K562 (cell line): ENCODE measurements around the gene MTA1. TPM values are rescaled to one million over a fixed set of nuclear protein-coding genes. Genes with fewer than 3 reads are reported as not detected.

Experiments used
- BACH1 ChIP-seq: fragments of 200-800 bp; sonication (Bioruptor generic); IDR thresholded peaks from 2 replicates; pipeline ENCODE4 v1.6.1; 2016; ENCODE audit warnings: missing genetic modification characterization, missing compliant biosample characterization
- BRF2 ChIP-seq: IDR thresholded peaks from 3 replicates; pipeline ENCODE4 v1.6.1; 2011; ENCODE audit warnings: borderline replicate concordance, mild to moderate bottlenecking; ENCODE audit not compliant: insufficient read length, insufficient read depth
- CCNT2 ChIP-seq: IDR thresholded peaks from 2 replicates; pipeline ENCODE4 v1.6.1; 2011; ENCODE audit warnings: borderline replicate concordance, low read depth, mild to moderate bottlenecking, moderate library complexity, mixed read lengths, low read length; ENCODE audit not compliant: insufficient read length; ENCODE audit errors: extremely low read depth
- COPS2 ChIP-seq: fragments of 450-650 bp; conservative IDR thresholded peaks from 2 replicates; pipeline ENCODE4 v1.6.1; 2016; ENCODE audit warnings: mild to moderate bottlenecking, moderate library complexity
- CREB5 ChIP-seq: fragments of 250-450 bp; sonication (Bioruptor Pico); IDR thresholded peaks from 2 replicates; pipeline ENCODE4 v1.5.0; 2020; ENCODE audit warnings: mild to moderate bottlenecking
- HMBOX1 ChIP-seq: sonication (generic); IDR thresholded peaks from 2 replicates; pipeline ENCODE4 v1.6.1; 2016
- HMG20A ChIP-seq: fragments of 450-650 bp; formaldehyde crosslinking; conservative IDR thresholded peaks from 2 replicates; pipeline ENCODE4 v1.4.0; 2020; ENCODE audit warnings: mild to moderate bottlenecking, mixed read lengths
- IFI16 ChIP-seq: fragments of 250-450 bp; sonication (Bioruptor Pico); IDR thresholded peaks from 2 replicates; pipeline ENCODE4 v2.1.2; 2022; ENCODE audit warnings: mild to moderate bottlenecking, inconsistent platforms
- MLLT1 ChIP-seq, 2 experiments: fragments of 450-650 bp; IDR thresholded peaks; 2 replicates each; pipeline ENCODE4 v1.6.1; 2016
- MYBL2 ChIP-seq, 2 experiments: fragments of 450-650 bp in 1 of 2; sonication (generic) in 1 of 2; formaldehyde crosslinking in 1 of 2; IDR thresholded peaks; 2 replicates each; pipeline versions ENCODE4 v1.6.1 to v1.8.1; 2017 to 2022; ENCODE audit warnings: borderline replicate concordance in 1 of 2, inconsistent platforms in 1 of 2, low read depth in 1 of 2, mild to moderate bottlenecking in 1 of 2, missing genetic modification reagents in 1 of 2, moderate library complexity in 1 of 2
- NUFIP1 ChIP-seq: fragments of 450-650 bp; IDR thresholded peaks from 2 replicates; pipeline ENCODE4 v1.6.1; 2018; ENCODE audit not compliant: partially characterized antibody
- PHB ChIP-seq: fragments of 250-450 bp; sonication (Bioruptor Pico); IDR thresholded peaks from 2 replicates; pipeline ENCODE4 v1.5.0; 2021
- PTBP1 ChIP-seq: fragments of 200-400 bp; formaldehyde crosslinking; IDR thresholded peaks from 2 replicates; pipeline ENCODE4 v1.6.1; 2017; ENCODE audit warnings: low read depth, low read length
- PTRF ChIP-seq: fragments of 450-650 bp; IDR thresholded peaks from 2 replicates; pipeline ENCODE4 v1.6.1; 2016; ENCODE audit warnings: mild to moderate bottlenecking, missing genetic modification characterization, missing compliant biosample characterization
- PURB ChIP-seq: sonication (generic); formaldehyde crosslinking; IDR thresholded peaks from 2 replicates; pipeline ENCODE4 v1.9.0; 2021; ENCODE audit warnings: low read depth, mild to moderate bottlenecking, missing genetic modification reagents
- SOX6 ChIP-seq: fragments of 450-650 bp; IDR thresholded peaks from 2 replicates; pipeline ENCODE4 v1.6.1; 2014; ENCODE audit warnings: mild to moderate bottlenecking
- SREBF1 ChIP-seq: fragments of 150-350 bp; IDR thresholded peaks from 2 replicates; pipeline ENCODE4 v1.6.1; 2014; ENCODE audit warnings: antibody characterized with exemption, low read depth, low read length, borderline replicate concordance
- STAT5A ChIP-seq: IDR thresholded peaks from 2 replicates; pipeline ENCODE4 v1.6.1; 2012; ENCODE audit warnings: low read length, inconsistent platforms, borderline replicate concordance
- TBP ChIP-seq: optimal IDR thresholded peaks from 2 replicates; pipeline ENCODE3; 2011; ENCODE audit warnings: low read depth, low read length, improper control_type of control experiment
- USF2 ChIP-seq: sonication (generic); formaldehyde crosslinking; IDR thresholded peaks from 2 replicates; pipeline ENCODE4 v1.5.0; 2020; ENCODE audit warnings: missing genetic modification reagents
- ZNF384 ChIP-seq: IDR thresholded peaks from 2 replicates; pipeline ENCODE4 v1.6.1; 2012; ENCODE audit warnings: low read depth, low read length, improper control_type of control experiment
- ZNF764 ChIP-seq: fragments of 250-450 bp; sonication (Bioruptor Pico); IDR thresholded peaks from 2 replicates; pipeline ENCODE4 v1.4.0; 2020; ENCODE audit warnings: low read depth, mild to moderate bottlenecking, moderate library complexity
- polyA plus RNA-seq, 8 experiments: library from polyadenylated mRNA; depleted of rRNA in 4 of 8; stranded (reverse) in 5 of 8; unstranded in 3 of 8; fragments of >200 nt; fragmentation: Nextera tagmentation in 2 of 8; fragmentation: Illumina TruSeq in 1 of 8; extraction: Ambion mirVana in 2 of 8; extraction: Trizol in 1 of 8; gene quantifications; 2 replicates each; pipeline versions ENCODE4 v1.2.1 to v1.2.3, GENCODE V29; 2011 to 2014; ENCODE audit warnings: inconsistent platforms in 1 of 8, missing spikeins in 1 of 8
- total RNA-seq, 7 experiments: library from RNA; depleted of rRNA in 6 of 7; stranded (reverse); fragments of >200 nt in 6 of 7; fragmentation: Illumina TruSeq in 2 of 7; extraction: Trizol in 2 of 7; gene quantifications; 2 replicates each; pipeline versions ENCODE4 v1.2.1 to v1.2.3, GENCODE V29; 2011 to 2021; ENCODE audit warnings: low replicate concordance in 1 of 7

Gene MTA1
- total and polyA plus RNA-seq, 9 of the 15 experiments (the other 6 are each of a cell fraction or from before 2014, with no cell fraction given): 0.13 to 118 (median 32.3) TPM

GRCh38 chr14:105480807-105481801 is 61.5 kb downstream of the MTA1 start (continued):
- TF ChIP-seq PTRF: no peak
- no peak for TF ChIP-seq ZNF384
- TF ChIP-seq CCNT2: no peak
- no peak for TF ChIP-seq IFI16 (CRISPR knock-in tag)
- peak; percentile 60 for TF ChIP-seq TBP
- no peak for TF ChIP-seq PTBP1
- no peak for TF ChIP-seq COPS2
- TF ChIP-seq BRF2: no peak
- TF ChIP-seq HMBOX1: no peak
- no peak for TF ChIP-seq MYBL2 (IDR thresholded peaks at IDR 0.05; ENCODE audit: low read depth)
- no peak for TF ChIP-seq MYBL2 (CRISPR knock-in tag; IDR thresholded peaks at IDR 0.05; ENCODE audit: borderline replicate concordance)
- no peak for TF ChIP-seq SREBF1
- TF ChIP-seq STAT5A: no peak
- TF ChIP-seq SOX6: peak; percentile 31; the same call in 1 of the 2 replicates
- no peak for TF ChIP-seq CREB5 (CRISPR knock-in tag)
- TF ChIP-seq HMG20A (CRISPR knock-in tag): no peak
- TF ChIP-seq PURB (CRISPR knock-in tag): no peak
- TF ChIP-seq USF2: no peak
- TF ChIP-seq PHB (CRISPR knock-in tag): no peak
- no peak for TF ChIP-seq ZNF764 (CRISPR knock-in tag)
- peak in 1 of 2 experiments; percentile 31; a peak in 1 of 4 replicates for TF ChIP-seq MLLT1 (IDR thresholded peaks at IDR 0.05)
- TF ChIP-seq BACH1 (tag): no peak
- no peak for TF ChIP-seq NUFIP1
